ENCODE measurements around the gene TINAG.

DNA sequence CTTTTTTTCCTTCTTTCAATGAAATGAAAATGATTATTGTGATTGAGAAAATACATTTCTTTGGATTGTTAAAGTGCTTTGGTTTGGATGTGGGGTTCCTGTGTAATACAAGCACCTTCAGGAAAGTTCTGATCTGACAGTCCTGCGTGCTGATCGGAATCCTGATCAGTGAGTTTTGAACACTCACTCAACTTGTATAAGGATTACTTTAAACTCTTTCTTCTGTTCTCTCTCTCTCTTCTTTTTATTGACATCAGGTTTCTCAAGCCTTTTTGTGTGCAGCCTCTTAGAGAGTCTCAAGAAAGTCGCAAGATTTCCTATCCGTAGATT is 710 bp downstream of the TINAG start:
- TF ChIP-seq, protein P1, sequence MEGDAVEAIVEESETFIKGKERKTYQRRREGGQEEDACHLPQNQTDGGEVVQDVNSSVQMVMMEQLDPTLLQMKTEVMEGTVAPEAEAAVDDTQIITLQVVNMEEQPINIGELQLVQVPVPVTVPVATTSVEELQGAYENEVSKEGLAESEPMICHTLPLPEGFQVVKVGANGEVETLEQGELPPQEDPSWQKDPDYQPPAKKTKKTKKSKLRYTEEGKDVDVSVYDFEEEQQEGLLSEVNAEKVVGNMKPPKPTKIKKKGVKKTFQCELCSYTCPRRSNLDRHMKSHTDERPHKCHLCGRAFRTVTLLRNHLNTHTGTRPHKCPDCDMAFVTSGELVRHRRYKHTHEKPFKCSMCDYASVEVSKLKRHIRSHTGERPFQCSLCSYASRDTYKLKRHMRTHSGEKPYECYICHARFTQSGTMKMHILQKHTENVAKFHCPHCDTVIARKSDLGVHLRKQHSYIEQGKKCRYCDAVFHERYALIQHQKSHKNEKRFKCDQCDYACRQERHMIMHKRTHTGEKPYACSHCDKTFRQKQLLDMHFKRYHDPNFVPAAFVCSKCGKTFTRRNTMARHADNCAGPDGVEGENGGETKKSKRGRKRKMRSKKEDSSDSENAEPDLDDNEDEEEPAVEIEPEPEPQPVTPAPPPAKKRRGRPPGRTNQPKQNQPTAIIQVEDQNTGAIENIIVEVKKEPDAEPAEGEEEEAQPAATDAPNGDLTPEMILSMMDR (IDR thresholded peaks at IDR 0.05), result no peak
- TF ChIP-seq POLR2A (IDR thresholded peaks at IDR 0.05), result no peak

Data from adrenal gland (tissue), 5 donors.